ENCODE results near the gene PBX1. TPM values are rescaled to one million over a fixed set of nuclear protein-coding genes. Genes with fewer than 3 reads are reported as not detected.

Gene PBX1
- total and polyA plus RNA-seq, 4 donors = 7.8 to 112 (median 33.5) TPM

GRCh38 chr1:164880644-164881043 is 321.7 kb downstream of the PBX1 start:
- peaks cover 0 to 2% (median 0%) of the 10 kb centered on the region in 5 donors for H3K4me1 ChIP-seq (ENCODE audit: control insufficient read depth in 5 of 5, insufficient read depth in 5 of 5, low read length in 5 of 5)
- H3K27me3 ChIP-seq (ENCODE audit: control insufficient read depth in 3 of 3, insufficient read depth in 3 of 3, low read length in 2 of 3) = no peaks in the 10 kb centered on the region
- WGBS, 2 donors = 86 to 94% methylated on average over 2 of the region's 2 CpGs
- no peak overlapping the region for H3K4me3 ChIP-seq
- DNase-seq = no peak
- no peaks in the 10 kb centered on the region for H3K36me3 ChIP-seq (ENCODE audit: control insufficient read depth in 4 of 4, insufficient read depth in 4 of 4, low read length in 4 of 4)
- no peak overlapping the region for H3K9ac ChIP-seq (ENCODE audit: insufficient read depth in 1 of 2, low read length in 2 of 2)
- H3K9me3 ChIP-seq (ENCODE audit: control insufficient read depth in 4 of 4, insufficient read depth in 3 of 4, low read length in 3 of 4) = no peaks in the 10 kb centered on the region
- TF ChIP-seq, protein P1, sequence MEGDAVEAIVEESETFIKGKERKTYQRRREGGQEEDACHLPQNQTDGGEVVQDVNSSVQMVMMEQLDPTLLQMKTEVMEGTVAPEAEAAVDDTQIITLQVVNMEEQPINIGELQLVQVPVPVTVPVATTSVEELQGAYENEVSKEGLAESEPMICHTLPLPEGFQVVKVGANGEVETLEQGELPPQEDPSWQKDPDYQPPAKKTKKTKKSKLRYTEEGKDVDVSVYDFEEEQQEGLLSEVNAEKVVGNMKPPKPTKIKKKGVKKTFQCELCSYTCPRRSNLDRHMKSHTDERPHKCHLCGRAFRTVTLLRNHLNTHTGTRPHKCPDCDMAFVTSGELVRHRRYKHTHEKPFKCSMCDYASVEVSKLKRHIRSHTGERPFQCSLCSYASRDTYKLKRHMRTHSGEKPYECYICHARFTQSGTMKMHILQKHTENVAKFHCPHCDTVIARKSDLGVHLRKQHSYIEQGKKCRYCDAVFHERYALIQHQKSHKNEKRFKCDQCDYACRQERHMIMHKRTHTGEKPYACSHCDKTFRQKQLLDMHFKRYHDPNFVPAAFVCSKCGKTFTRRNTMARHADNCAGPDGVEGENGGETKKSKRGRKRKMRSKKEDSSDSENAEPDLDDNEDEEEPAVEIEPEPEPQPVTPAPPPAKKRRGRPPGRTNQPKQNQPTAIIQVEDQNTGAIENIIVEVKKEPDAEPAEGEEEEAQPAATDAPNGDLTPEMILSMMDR (IDR thresholded peaks at IDR 0.05; ENCODE audit: control extremely low read depth, extremely low read depth) = no peak
- no peak for ATAC-seq (ENCODE audit: insufficient read depth, low FRiP score)
- no peak overlapping the region for H3K27ac ChIP-seq (ENCODE audit: low read depth in 1 of 2, low read length in 1 of 2)

- Histone ChIP-seq H3K9me3 (ENCODE audit: control insufficient read depth in 4 of 4, insufficient read depth in 3 of 4, low read length in 3 of 4) (peaks cover 0 to 1% (median 0%) of the 10 kb centered on the region in 4 donors), H3K27me3 (ENCODE audit: control insufficient read depth in 3 of 3, insufficient read depth in 3 of 3, low read length in 2 of 3) (no peaks in the 10 kb centered on the region), H3K27ac (ENCODE audit: low read depth in 1 of 2, low read length in 1 of 2) (no peak overlapping the region), H3K9ac (ENCODE audit: insufficient read depth in 1 of 2, low read length in 2 of 2) (no peak overlapping the region), H3K4me1 (ENCODE audit: control insufficient read depth in 5 of 5, insufficient read depth in 5 of 5, low read length in 5 of 5) (no peaks in the 10 kb centered on the region), H3K4me3 (no peak overlapping the region), H3K36me3 (ENCODE audit: control insufficient read depth in 4 of 4, insufficient read depth in 4 of 4, low read length in 4 of 4) (no peaks in the 10 kb centered on the region)
- WGBS, 2 donors = 79 to 92% methylated on average over 4 of the region's 4 CpGs
- ATAC-seq (ENCODE audit: insufficient read depth, low FRiP score) (no peak), DNase-seq (no peak)
- TF ChIP-seq, protein P1 (IDR thresholded peaks at IDR 0.05; ENCODE audit: control extremely low read depth, extremely low read depth) = no peak
Measured at GRCh38 chr1:164885311-164885710, 326.3 kb downstream of the PBX1 start.

DNA sequence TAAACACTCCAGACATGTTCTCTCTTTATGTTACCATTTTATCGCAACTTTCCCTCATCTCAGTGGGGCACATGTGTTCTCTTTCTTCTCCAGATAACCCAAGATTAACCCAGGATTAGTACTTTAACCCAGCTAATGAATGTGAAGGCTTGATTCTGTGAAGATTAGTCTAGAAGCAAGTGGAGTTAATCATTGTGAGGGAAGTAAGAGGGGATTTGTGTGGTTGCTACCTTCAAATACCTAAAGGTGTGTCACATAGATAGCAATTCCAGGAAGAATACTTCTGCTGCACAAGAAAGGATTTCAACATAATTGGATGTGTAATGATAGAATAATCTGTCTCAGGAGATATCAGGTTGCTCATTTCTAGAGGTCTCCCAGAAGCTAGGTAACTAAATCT is 327.1 kb downstream of the PBX1 start:
- no peaks in the 10 kb centered on the region for H3K4me1 ChIP-seq (ENCODE audit: control insufficient read depth in 5 of 5, insufficient read depth in 5 of 5, low read length in 5 of 5)
- peaks cover 0 to 1% (median 0%) of the 10 kb centered on the region in 4 donors for H3K9me3 ChIP-seq (ENCODE audit: control insufficient read depth in 4 of 4, insufficient read depth in 3 of 4, low read length in 3 of 4)
- no peaks in the 10 kb centered on the region for H3K27me3 ChIP-seq (ENCODE audit: control insufficient read depth in 3 of 3, insufficient read depth in 3 of 3, low read length in 2 of 3)
- H3K9ac ChIP-seq (ENCODE audit: insufficient read depth in 1 of 2, low read length in 2 of 2) = no peak overlapping the region
- TF ChIP-seq, protein P1 (IDR thresholded peaks at IDR 0.05; ENCODE audit: control extremely low read depth, extremely low read depth) = no peak
- DNase-seq (no peak), ATAC-seq (ENCODE audit: insufficient read depth, low FRiP score) (no peak)
- H3K36me3 ChIP-seq (ENCODE audit: control insufficient read depth in 4 of 4, insufficient read depth in 4 of 4, low read length in 4 of 4) = no peaks in the 10 kb centered on the region
- no peak overlapping the region for H3K27ac ChIP-seq (ENCODE audit: low read depth in 1 of 2, low read length in 1 of 2)
- 98 to 100% methylated on average over 1 of the region's 1 CpG for WGBS, 2 donors
- H3K4me3 ChIP-seq = no peak overlapping the region

- Histone ChIP-seq H3K36me3 (ENCODE audit: control insufficient read depth in 4 of 4, insufficient read depth in 4 of 4, low read length in 4 of 4) (no peaks in the 10 kb centered on the region), H3K9ac (ENCODE audit: insufficient read depth in 1 of 2, low read length in 2 of 2) (no peak overlapping the region), H3K9me3 (ENCODE audit: control insufficient read depth in 4 of 4, insufficient read depth in 3 of 4, low read length in 3 of 4) (peaks cover 0 to 3% (median 0%) of the 10 kb centered on the region in 4 donors), H3K4me1 (ENCODE audit: control insufficient read depth in 5 of 5, insufficient read depth in 5 of 5, low read length in 5 of 5) (no peaks in the 10 kb centered on the region), H3K27me3 (ENCODE audit: control insufficient read depth in 3 of 3, insufficient read depth in 3 of 3, low read length in 2 of 3) (no peaks in the 10 kb centered on the region), H3K27ac (ENCODE audit: low read depth in 1 of 2, low read length in 1 of 2) (no peak overlapping the region), H3K4me3 (no peak overlapping the region)
- DNase-seq (no peak), ATAC-seq (ENCODE audit: insufficient read depth, low FRiP score) (no peak)
- TF ChIP-seq, protein P1 (IDR thresholded peaks at IDR 0.05; ENCODE audit: control extremely low read depth, extremely low read depth) = no peak
Measured at GRCh38 chr1:164891615-164892014, 332.6 kb downstream of the PBX1 start.

All from lung (tissue), 12 donors.